ENCODE measurements around the gene LSM4.

Gene LSM4

DNA sequence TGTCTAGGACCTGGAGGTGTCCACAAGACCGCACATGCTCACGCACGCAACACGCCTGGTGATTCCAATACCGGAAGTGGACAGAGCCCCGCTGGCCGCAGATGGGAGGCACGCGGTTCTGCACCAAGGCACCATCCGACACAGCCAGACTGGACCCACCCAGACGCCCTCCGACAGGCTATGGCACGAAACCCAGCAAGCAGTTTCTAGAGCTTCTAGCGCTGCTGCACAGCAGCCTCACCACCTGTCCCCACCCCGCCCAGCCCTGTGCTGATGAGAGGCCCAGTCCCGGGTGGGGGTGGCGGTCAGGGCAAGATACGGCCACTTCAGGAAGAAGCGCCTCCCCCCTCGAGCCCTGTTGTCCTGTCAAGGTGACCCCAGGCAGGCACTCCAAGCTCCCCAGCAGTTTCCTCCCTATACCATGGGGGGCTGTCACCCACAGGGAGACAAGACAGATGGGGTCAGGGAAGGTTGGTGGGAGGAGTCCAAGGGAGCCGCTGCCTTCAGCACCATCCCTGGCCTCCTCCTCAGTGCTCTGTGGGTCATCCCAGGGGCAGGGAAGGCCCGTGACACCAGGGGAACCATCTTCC, 11.3 kb downstream of the LSM4 start:
- in situ Hi-C loops (cut with MboI; ENCODE audit: low sequenced_read_pairs), result no loop called here

DNA sequence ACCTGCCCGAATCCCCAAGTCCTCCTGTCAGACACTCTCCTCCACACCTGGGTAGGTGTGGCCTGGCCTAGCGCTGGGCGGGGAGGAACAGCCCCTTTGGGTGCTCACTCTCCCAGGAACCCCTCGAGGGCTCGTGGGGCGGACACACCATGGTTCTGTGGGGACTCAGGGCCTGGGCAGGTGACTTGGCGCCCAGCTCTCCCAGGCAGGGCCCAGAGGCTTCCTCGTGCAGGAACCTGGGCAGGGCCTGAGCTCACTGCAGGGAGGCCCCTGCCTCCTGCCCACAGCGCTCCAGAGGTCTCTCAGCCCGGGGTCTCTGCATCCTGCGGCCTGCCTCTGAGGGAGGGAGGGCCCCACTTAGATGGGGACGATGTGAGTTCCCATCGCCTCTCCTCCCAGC, 11.9 kb downstream of the LSM4 start:
- in situ Hi-C loops (cut with MboI; ENCODE audit: low sequenced_read_pairs), result no loop called here

- in situ Hi-C loops (cut with MboI; ENCODE audit: low sequenced_read_pairs), result no loop called here
These were observed 12.6 kb downstream of the LSM4 start for GRCh38 chr19:18310118-18310909.

- in situ Hi-C loops (cut with MboI; ENCODE audit: low sequenced_read_pairs), result no loop called here
These were observed 13.3 kb downstream of the LSM4 start for GRCh38 chr19:18309525-18310064.

DNA sequence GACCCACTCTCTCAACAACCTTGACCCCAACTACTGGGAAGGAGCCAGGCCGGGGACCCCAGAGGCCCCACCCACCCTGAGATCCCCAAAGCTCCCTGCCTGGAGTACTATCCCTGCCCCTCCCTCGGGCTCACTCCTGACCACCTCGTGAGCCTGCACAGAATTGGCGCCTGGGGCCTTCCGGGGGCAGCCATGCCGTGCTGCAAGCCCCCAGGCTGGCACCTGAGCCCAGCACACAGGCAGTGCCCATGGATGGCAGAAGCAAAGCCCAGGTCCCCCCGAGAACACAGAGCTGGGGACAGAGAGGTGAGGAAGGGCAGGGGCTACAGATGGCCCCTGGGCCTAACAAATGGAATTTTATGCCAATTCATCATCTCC, 13.9 kb downstream of the LSM4 start:
- in situ Hi-C loops (cut with MboI; ENCODE audit: low sequenced_read_pairs), result no loop called here

GRCh38 chr19:18308051-18308947, 14.6 kb downstream of the LSM4 start:
- in situ Hi-C loops (cut with MboI; ENCODE audit: low sequenced_read_pairs), result no loop called here

- in situ Hi-C loops (cut with MboI; ENCODE audit: low sequenced_read_pairs), result no loop called here
These were observed 15.6 kb downstream of the LSM4 start for GRCh38 chr19:18307271-18307681.

DNA sequence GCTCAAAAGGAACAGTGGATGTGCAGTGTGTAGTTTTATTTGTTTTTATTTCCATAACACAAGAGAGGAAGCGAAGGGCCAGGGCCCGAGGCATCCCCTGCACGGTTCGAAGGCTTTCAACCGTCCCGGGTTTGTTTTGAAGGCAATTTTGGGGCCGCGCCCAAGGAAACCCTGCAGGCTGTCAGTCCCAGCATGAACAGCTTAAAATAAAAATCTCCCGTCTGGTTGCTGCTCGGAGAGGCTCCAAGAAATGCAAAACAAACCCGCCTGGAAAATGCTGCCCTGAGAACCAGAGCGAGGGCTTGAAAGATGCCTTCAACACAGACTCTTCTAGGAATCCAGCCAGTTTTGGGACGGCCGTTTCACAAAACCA, 16.0 kb downstream of the LSM4 start:
- in situ Hi-C loops (cut with MboI; ENCODE audit: low sequenced_read_pairs), result no loop called here

DNA sequence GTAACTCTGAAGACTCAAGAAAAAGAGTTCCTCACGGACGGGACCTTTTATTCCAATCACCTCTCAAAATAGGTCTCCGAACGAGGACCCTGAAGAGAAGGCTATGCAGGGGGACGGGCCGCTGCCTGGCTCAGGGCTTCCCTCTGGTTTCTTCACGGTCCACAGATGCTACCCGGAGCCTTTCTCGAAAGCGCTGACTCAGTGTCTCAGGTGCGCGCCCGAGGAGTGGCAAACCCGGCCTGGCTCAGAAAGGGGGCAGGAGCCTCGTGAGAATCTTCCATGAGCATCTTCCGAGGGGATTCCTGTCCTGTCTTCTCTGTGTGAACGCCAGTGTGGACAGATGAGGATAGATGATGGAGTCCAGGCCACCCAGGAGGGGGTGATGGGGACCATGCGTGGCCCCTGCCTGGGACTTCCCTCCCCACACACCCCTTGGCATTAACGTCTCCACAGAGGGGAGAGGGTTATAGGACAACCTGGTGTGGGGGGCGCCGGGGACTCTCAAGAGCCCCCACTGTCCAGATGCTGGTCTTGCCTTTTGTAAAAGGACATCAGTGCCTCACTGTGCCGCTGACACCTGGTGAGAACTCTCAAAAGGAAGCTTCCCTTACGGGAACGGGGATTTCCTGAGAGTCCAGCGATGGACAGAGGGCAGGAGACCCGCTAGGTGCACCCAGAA, 16.5 kb downstream of the LSM4 start:
- in situ Hi-C loops (cut with MboI; ENCODE audit: low sequenced_read_pairs), result no loop called here

DNA sequence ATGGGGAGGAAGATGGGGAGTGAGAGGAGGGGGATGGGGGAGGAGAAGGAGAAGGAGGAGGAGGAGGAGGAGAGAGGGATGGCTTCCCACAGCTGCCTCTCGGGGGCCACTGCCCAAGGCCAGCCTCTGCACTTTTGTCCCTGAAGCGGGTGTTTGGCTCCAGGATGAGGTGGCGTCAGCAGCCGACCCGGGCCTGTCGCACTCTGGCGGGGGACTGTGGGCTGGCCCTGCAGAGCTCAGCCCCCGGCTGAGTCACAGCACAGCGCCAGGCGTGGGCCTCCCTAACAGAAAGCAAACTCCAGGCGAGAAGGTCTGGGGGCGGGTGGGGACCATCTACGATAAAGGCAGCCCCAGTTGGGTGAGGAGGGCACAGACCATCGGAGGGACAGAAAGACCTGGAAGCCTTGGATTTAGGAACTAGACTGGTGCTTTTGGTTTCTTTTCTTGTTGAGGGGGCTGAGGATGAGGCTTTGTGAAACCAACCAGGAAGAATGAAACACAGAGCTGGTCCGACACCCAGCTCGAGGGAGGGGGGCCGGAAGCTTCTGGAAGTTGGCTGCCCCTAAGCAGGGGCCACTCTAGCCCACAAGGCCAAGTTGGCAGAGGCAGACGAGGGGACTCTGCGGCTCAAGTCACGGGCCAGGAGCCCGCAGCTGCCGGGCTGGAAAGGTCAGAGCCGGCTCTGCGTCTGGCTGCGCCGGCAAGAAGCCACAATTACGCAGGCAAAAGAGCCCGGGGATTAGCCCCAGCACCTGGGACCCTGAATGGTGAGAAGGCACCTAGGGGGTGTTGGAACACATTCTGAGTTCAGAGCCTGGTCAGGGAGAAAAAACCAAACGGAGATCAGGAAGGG, 18.2 kb downstream of the LSM4 start:
- in situ Hi-C loops (cut with MboI; ENCODE audit: low sequenced_read_pairs), result no loop called here

DNA sequence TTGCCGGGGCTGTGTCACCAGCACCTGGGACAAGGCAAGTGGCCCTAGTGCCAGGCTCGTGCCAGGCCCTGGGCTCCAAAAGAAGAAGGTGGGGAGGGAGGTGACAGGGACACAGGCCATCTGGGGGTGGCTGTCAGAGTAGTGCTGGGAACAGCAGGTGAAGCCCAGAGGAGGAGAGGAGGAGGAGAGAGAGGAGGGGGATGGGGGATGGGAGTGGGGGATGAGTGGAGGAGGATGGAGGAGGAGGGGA, 18.7 kb downstream of the LSM4 start:
- in situ Hi-C loops (cut with MboI; ENCODE audit: low sequenced_read_pairs), result no loop called here

GRCh38 chr19:18301718-18302111, 21.2 kb downstream of the LSM4 start:
- in situ Hi-C loops (cut with MboI; ENCODE audit: low sequenced_read_pairs), result no loop called here

DNA sequence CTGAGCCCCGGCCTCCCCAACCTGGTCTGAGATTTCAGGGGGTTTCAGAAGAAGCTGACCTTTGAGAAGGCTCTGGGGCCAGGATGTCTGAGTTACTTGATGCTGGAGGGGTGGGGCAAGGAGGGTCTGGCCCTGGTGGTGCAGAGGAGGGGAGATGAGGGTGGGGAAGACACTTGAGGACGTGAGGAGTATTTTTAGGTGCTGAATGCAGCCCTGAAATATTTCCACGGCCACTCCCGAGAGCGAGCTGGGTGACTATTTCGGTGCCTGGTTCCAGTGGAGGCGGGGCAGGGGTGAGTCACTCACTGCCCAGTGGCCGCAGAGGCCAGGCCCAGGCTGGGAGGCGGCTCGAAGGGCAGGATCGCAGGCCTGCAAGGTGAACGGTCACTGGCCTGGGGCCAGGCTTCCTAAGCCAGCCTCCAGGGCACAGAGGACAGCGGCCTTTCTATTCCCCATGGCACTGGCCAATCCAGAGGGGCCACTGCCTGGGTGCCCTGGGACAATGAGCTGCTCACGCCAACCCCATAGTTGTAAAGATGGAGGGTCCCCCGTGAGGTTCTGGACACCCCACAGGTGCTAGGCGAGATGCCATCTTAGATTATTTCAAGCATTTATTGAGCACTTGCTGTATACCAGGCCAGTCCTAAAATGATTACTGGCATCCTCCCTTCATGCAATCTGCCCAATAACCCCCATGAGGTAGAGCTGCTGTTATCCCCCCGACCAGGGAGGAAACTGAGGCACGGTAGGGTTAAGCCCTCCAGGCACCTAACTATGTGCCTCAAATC, 21.8 kb downstream of the LSM4 start:
- in situ Hi-C loops (cut with MboI; ENCODE audit: low sequenced_read_pairs), result no loop called here

- in situ Hi-C loops (cut with MboI; ENCODE audit: low sequenced_read_pairs), result no loop called here
These were observed 23.2 kb downstream of the LSM4 start for GRCh38 chr19:18299654-18300053.

DNA sequence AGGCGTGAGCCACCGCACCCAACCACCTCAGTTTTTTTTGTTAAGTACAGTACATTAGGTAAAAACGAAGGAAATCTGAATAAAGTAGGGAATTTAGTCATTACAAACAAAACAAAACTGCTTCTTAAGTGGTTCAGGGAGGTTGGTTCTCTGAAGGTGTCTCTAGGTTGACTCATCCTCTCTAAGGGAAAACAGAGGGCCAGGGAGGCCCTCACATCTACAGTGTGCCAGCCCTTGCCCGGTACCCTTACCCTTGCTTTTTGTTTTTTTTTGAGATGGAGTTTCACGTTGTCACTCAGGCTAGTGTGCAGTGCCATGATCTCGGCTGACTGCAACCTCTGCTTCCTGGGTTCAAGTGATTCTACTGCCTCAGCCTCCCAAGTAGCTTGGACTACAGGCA, 24.3 kb downstream of the LSM4 start:
- in situ Hi-C loops (cut with MboI; ENCODE audit: low sequenced_read_pairs), result no loop called here

- in situ Hi-C loops (cut with MboI; ENCODE audit: low sequenced_read_pairs), result no loop called here
These were observed 25.6 kb downstream of the LSM4 start for GRCh38 chr19:18297308-18297707.

GRCh38 chr19:18295034-18295451, 27.8 kb downstream of the LSM4 start:
- in situ Hi-C loops (cut with MboI; ENCODE audit: low sequenced_read_pairs), result no loop called here

DNA sequence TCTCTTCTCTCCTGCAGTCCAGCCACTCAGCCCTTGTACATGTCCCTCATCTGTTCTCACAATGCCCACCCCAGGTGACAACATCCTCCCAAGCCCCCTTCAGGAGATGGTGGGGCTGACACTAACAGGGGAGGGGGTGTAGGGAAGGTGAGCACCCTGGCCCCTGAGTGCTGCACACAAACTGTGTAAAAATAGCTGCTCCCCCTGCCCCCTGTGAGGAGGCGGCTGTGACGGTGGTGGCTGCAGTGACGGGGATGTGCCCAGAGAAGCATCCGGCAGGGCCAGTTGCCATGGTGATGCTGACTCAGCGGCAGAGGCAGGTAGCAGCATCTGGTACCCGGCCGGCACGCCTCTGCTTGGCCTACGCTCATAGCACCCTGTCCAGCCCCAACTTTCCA, 28.4 kb downstream of the LSM4 start:
- in situ Hi-C loops (cut with MboI; ENCODE audit: low sequenced_read_pairs), result no loop called here

DNA sequence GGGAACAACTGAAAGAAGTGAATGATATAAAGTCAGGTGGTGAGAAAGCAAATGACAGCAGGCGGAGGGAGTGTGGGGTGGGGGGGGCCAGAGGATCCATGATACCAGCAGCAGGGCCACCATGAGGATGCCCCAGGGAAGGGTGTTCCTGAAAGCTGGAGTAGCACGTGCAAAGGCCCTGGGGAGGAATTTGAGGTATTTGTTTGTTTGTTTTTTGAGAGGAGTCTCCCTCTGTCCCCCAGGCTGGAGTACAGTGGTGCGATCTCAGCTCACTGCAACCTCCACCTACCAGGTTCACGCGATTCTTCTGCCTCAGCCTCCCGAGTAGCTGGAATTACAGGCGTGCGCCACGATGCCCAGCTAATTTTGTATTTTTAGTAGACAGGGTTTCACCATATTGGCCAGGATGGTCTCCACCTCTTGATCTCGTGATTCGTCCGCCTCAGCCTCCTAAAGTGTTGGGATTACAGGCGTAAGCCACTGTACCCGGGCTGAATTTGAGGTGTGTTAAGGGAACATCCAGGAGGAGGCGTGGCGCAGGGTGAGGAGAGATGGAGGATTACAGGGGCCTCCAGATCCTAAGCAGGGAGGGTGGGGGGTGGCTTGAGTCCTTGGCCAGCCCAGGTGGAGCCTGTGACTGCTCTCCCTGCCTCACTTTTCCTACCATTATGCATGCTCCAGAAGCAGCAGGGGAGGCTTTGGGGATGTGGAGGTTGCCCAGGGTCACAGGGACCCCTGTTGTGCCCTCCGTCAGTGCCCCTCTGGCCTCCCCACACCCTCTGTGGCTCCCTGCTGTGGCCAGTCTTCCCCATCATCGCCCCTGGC, 29.0 kb downstream of the LSM4 start:
- in situ Hi-C loops (cut with MboI; ENCODE audit: low sequenced_read_pairs), result no loop called here

Measured in HL-60/S4 treated with retinoic acid at 250 ng/mL for 4 days and 3 days (cell line).